GM12865 (cell line): ENCODE measurements around the gene MEIS2.

Experiments
- DNase-seq: peaks from one replicate; pipeline ENCODE4 v3.0.0; 2010; ENCODE audit warnings: low read depth
- H3K4me3 ChIP-seq: 2 replicates; pipeline ENCODE4 v1.5.1; 2011; ENCODE audit warnings: mild to moderate bottlenecking, low read depth, low read length, control low read depth
- TF ChIP-seq, protein P1 (sequence below): IDR thresholded peaks from 2 replicates; pipeline ENCODE4 v1.5.1; 2011; ENCODE audit warnings: low read length, control low read depth, low read depth, inconsistent platforms; ENCODE audit not compliant: insufficient read depth; ENCODE audit errors: missing control alignments

The MEIS2 gene

DNA sequence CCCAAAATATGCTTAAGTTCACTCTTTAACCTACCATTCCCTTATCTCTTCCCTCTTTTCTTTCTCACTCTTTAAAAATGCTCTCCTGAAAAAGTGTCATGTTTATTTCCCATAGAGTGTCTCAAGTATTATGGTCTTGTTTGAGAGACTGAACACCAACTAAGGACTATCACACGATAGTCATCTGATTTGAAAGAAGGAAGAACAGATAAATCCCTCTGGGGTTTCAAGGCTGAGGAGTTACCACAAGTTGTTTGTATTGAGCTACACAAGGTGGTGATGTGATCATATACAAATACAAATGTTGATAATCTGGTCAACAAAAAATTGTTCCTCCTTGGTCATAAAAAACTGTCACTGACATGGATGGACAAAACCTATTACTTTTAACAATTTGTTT lies 13.8 kb downstream of the MEIS2 start:
- TF ChIP-seq, protein P1, sequence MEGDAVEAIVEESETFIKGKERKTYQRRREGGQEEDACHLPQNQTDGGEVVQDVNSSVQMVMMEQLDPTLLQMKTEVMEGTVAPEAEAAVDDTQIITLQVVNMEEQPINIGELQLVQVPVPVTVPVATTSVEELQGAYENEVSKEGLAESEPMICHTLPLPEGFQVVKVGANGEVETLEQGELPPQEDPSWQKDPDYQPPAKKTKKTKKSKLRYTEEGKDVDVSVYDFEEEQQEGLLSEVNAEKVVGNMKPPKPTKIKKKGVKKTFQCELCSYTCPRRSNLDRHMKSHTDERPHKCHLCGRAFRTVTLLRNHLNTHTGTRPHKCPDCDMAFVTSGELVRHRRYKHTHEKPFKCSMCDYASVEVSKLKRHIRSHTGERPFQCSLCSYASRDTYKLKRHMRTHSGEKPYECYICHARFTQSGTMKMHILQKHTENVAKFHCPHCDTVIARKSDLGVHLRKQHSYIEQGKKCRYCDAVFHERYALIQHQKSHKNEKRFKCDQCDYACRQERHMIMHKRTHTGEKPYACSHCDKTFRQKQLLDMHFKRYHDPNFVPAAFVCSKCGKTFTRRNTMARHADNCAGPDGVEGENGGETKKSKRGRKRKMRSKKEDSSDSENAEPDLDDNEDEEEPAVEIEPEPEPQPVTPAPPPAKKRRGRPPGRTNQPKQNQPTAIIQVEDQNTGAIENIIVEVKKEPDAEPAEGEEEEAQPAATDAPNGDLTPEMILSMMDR, result no peak
- H3K4me3 ChIP-seq, result no peak overlapping the region
- no peak for DNase-seq

GRCh38 chr15:37086120-37086519 lies 14.2 kb downstream of the MEIS2 start:
- TF ChIP-seq, protein P1, result no peak
- DNase-seq, result no peak
- H3K4me3 ChIP-seq, result no peak overlapping the region

GRCh38 chr15:37084602-37085001 lies 15.7 kb downstream of the MEIS2 start:
- TF ChIP-seq, protein P1, result no peak
- no peak overlapping the region for H3K4me3 ChIP-seq
- no peak for DNase-seq

- no peak overlapping the region for H3K4me3 ChIP-seq
- no peak for DNase-seq
- TF ChIP-seq, protein P1, result no peak
These were observed 16.7 kb downstream of the MEIS2 start for GRCh38 chr15:37083610-37084009.

DNA sequence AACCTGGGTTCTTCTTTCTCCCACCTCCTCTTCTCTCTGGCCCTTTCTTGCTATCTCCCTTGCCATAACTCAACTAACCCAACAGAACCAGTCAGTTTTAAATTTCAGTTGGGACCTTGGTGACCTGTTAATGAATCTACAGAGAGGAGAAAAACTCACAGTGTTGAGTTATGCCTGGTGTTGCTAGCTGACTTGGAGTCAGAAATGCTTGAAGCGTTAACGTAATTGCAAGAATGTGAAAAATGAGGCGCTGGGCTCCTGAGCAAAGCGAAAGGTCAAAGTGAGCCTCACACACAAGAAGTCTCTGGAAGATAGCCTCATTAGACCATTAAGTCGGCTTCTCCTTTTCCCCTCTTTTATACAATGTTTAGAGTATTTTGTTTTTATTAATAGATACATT lies 18.4 kb downstream of the MEIS2 start:
- TF ChIP-seq, protein P1, result no peak

DNA sequence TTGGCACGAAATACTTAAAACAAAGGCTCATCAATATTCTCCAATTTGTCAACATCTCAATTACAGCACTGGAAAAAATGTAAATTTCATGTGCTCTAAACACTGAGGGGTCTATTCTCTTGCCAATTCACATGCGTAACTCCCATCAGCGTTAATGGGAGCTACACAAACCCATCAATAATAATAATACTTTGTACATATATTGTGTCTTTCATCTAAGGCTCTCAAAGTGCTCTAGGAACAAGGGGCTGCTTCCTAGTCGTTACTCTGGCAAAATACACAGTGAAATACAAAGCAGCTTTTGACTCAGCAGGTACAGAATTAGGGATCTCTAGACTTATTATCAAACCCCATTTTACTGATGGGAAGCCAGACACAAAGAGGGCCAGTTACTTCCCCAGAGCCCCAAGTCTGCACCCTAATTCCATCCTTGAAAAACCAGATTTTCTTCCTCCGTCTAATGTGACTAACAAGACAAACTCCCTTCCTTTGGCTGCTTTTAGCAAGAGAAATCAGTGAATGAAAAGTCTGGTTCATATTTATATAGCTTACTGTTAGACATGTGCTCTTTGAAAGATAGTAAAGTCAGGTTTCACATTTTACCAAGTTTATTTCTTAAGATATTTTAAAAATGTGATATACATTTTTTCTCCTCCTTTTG lies 20.0 kb downstream of the MEIS2 start:
- TF ChIP-seq, protein P1, result no peak
- DNase-seq, result no peak
- H3K4me3 ChIP-seq, result no peak overlapping the region

More for the DNA sequence above, 18.4 kb downstream of the MEIS2 start:
- no peak for DNase-seq
- H3K4me3 ChIP-seq, result no peak overlapping the region

GRCh38 chr15:37079726-37080125 lies 20.6 kb downstream of the MEIS2 start:
- DNase-seq, result no peak

More at GRCh38 chr15:37079726-37080125, 20.6 kb downstream of the MEIS2 start:
- no peak overlapping the region for H3K4me3 ChIP-seq
- TF ChIP-seq, protein P1, result no peak
